Nephron (organoid): ENCODE measurements around the gene HSPA2.

ENCODE experiments used
- H3K27ac Mint-ChIP-seq, 3 experiments: 2 replicates each; pipeline ENCODE4 v1.8.0; 2020; ENCODE audit warnings: mixed read lengths in 3 of 3, mild to moderate bottlenecking in 2 of 3, moderate library complexity in 1 of 3
- H3K27me3 Mint-ChIP-seq: 2 replicates; pipeline ENCODE4 v1.8.0; 2021; ENCODE audit warnings: low read depth, mild to moderate bottlenecking, moderate library complexity, mixed read lengths
- H3K36me3 Mint-ChIP-seq: 2 replicates; pipeline ENCODE4 v1.8.0; 2020; ENCODE audit warnings: low read depth, mixed read lengths
- H3K4me1 Mint-ChIP-seq: 2 replicates; pipeline ENCODE4 v1.8.0; 2020; ENCODE audit warnings: mixed read lengths
- H3K4me3 Mint-ChIP-seq, 3 experiments: 2 replicates each; pipeline ENCODE4 v1.8.0; 2020; ENCODE audit warnings: mild to moderate bottlenecking in 3 of 3, mixed read lengths in 3 of 3, moderate library complexity in 2 of 3
- H3K9me3 Mint-ChIP-seq: 2 replicates; pipeline ENCODE4 v1.8.0; 2020; ENCODE audit warnings: mixed read lengths
- TF ChIP-seq, protein P1 (sequence below), 3 experiments: fragments of 200-600 bp; sonication (generic); IDR thresholded peaks; one replicate each; pipeline ENCODE4 v1.5.0; 2021; ENCODE audit warnings: antibody characterized with exemption in 3 of 3; ENCODE audit not compliant: unreplicated experiment in 3 of 3

HSPA2 gene

DNA sequence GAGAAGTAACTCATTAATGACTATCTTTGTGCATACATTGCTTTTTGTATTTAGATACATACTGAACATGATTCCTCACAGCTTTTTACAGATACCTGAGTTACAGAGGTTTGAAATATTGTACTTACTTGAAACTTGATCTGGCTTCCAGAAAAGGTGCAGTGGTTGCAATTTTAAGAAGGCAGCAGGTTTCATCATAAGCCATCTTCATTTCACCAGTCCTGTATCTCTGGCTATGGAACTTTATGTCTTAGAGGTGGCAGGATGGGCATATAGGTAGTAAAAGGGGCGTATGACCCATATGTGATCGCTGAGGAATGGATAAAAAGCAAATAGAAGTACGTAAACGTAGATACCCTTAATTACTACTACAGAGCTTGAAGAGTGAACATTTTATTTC lies 22.3 kb upstream of the HSPA2 start:
- Mint-ChIP-seq H3K36me3 (no peaks in the 10 kb centered on the region), H3K9me3 (no peaks in the 10 kb centered on the region), H3K27ac (no peak overlapping the region), H3K4me1 (peaks cover 9% of the 10 kb centered on the region), H3K4me3 (no peak overlapping the region), H3K27me3 (no peaks in the 10 kb centered on the region)
- TF ChIP-seq, protein P1, sequence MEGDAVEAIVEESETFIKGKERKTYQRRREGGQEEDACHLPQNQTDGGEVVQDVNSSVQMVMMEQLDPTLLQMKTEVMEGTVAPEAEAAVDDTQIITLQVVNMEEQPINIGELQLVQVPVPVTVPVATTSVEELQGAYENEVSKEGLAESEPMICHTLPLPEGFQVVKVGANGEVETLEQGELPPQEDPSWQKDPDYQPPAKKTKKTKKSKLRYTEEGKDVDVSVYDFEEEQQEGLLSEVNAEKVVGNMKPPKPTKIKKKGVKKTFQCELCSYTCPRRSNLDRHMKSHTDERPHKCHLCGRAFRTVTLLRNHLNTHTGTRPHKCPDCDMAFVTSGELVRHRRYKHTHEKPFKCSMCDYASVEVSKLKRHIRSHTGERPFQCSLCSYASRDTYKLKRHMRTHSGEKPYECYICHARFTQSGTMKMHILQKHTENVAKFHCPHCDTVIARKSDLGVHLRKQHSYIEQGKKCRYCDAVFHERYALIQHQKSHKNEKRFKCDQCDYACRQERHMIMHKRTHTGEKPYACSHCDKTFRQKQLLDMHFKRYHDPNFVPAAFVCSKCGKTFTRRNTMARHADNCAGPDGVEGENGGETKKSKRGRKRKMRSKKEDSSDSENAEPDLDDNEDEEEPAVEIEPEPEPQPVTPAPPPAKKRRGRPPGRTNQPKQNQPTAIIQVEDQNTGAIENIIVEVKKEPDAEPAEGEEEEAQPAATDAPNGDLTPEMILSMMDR (IDR thresholded peaks at IDR 0.05; ENCODE audit: unreplicated experiment in 3 of 3): no peak

- Mint-ChIP-seq H3K27ac (no peak overlapping the region), H3K4me3 (no peak overlapping the region), H3K27me3 (no peaks in the 10 kb centered on the region), H3K36me3 (peaks cover 5% of the 10 kb centered on the region), H3K9me3 (no peaks in the 10 kb centered on the region), H3K4me1 (peaks cover 5% of the 10 kb centered on the region)
- TF ChIP-seq, protein P1 (IDR thresholded peaks at IDR 0.05; ENCODE audit: unreplicated experiment in 3 of 3): no peak
Measured at GRCh38 chr14:64520699-64521098, 19.8 kb upstream of the HSPA2 start.

DNA sequence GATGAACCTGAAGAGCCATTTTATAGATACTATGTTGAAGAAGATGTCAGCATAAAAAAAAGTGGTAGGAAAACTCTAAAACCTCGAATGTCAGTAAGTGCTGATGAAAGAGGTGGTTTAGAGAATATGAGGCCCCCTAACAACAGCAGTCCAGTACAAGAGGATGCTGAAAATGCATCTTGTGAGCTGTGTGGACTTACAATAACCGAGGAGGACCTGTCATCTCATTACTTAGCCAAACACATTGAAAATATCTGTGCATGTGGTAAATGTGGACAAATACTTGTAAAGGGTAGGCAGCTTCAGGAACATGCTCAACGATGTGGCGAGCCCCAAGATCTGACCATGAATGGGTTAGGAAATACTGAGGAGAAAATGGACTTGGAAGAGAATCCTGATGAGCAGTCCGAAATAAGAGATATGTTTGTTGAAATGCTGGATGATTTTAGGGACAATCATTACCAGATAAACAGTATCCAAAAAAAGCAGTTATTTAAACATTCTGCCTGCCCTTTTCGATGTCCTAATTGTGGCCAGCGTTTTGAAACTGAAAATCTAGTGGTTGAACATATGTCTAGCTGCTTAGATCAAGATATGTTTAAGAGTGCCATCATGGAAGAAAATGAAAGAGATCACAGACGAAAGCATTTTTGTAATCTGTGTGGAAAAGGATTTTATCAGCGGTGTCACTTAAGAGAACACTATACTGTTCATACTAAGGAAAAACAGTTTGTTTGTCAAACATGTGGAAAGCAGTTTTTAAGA lies 17.8 kb upstream of the HSPA2 start:
- Mint-ChIP-seq H3K4me3 (no peak overlapping the region), H3K27me3 (no peaks in the 10 kb centered on the region), H3K4me1 (peaks cover 5% of the 10 kb centered on the region), H3K9me3 (no peaks in the 10 kb centered on the region), H3K27ac (no peak overlapping the region), H3K36me3 (peaks cover 15% of the 10 kb centered on the region)
- TF ChIP-seq, protein P1 (IDR thresholded peaks at IDR 0.05; ENCODE audit: unreplicated experiment in 3 of 3): no peak

GRCh38 chr14:64525354-64525753 lies 15.2 kb upstream of the HSPA2 start:
- TF ChIP-seq, protein P1 (IDR thresholded peaks at IDR 0.05; ENCODE audit: unreplicated experiment in 3 of 3): no peak
- Mint-ChIP-seq H3K4me1 (no peaks in the 10 kb centered on the region), H3K27me3 (no peaks in the 10 kb centered on the region), H3K36me3 (peaks cover 24% of the 10 kb centered on the region), H3K27ac (no peak overlapping the region), H3K4me3 (no peak overlapping the region), H3K9me3 (no peaks in the 10 kb centered on the region)

DNA sequence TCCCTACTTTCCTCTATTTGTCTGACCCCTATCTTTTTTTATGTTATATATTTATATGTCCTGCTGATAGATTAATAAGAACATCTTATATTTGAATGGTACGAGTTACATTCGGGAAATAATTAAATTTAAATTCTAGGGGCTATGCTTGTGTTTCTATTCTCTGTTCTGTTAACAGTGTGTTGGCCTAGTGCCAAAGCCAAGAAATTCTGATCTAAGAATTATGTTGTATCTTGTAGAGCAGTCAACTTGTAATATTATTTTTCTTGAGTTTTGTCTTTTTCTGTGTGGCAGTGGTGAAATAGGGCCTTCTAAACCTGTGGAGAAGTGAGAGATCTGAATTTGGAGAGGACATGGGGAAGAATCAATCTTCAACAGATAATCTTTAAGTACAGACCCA lies 9.0 kb upstream of the HSPA2 start:
- no peak overlapping the region for H3K27ac Mint-ChIP-seq
- TF ChIP-seq, protein P1 (IDR thresholded peaks at IDR 0.05; ENCODE audit: unreplicated experiment in 3 of 3): no peak
- no peaks in the 10 kb centered on the region for H3K9me3 Mint-ChIP-seq
- no peak overlapping the region for H3K4me3 Mint-ChIP-seq
- H3K36me3 Mint-ChIP-seq: peaks cover 13% of the 10 kb centered on the region
- H3K4me1 Mint-ChIP-seq: no peaks in the 10 kb centered on the region
- H3K27me3 Mint-ChIP-seq: no peaks in the 10 kb centered on the region
